GM21576 (cell line): ENCODE results near the gene LHFPL6.
"Not testable (repeated sequence)": the region's sequence is repeated elsewhere in the genome, so short reads cannot be mapped to it uniquely, and the experiment has no call there.

ENCODE experiments used
- ATAC-seq: cut with Tn5 transposase; IDR thresholded peaks from one replicate; pipeline ENCODE4 v1.9.1; 2021; ENCODE audit warnings: mild to moderate bottlenecking, moderate library complexity; ENCODE audit not compliant: unreplicated experiment

Gene LHFPL6

GRCh38 chr13:39363382-39363772, 239.6 kb downstream of the LHFPL6 start:
- no peak for ATAC-seq

DNA sequence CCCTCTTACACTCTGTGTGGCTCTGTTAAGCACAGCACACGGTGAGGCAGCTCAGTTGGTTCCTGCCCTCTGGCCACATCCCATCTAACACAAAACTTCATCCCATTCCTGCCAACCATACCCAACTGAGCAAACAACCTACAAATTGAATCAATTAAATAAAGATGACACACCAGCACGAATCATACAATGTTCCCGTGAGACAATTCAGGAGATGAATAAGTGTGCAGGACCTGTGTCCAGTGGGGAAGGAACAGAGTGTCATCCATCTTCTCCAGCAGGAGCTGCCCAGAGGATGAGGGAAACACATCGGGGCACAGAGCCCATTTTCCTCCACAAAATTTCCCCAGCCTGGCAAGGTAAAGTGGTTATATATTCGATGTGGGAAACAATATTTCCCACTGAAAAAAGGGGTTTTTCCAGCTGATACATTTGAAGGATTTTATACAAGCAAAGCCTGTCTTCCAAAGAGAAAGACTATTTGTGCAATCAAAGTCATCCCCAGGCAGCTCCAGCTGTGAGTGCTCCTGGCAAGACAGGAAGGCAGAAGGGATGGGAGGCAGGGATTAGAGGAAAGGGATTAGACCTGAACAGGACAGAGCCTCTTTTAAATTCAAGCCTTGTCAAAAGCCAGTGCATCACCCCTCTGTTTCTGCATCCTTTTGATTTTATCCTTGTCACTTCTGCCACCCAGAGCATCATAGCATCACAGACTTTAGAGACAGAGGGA, 240.2 kb downstream of the LHFPL6 start:
- no peak for ATAC-seq

DNA sequence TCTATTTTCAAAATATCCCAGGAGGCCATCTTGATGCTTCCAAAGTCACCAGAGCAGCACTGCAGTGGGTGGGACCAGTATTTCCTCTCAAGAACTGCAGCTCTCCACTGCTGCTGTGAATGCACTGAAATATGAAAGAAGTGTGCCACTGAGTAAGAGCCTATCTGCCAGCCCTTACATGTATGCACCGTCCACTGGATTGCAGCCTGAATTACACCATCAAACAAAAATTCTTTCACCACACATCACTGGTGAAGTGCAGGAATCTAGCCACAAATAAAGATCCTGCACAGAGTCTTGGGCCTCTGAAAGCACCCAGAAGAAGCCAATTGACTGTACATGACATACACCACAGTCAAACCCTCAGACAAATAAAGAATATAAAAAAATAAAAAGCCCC, 249.0 kb downstream of the LHFPL6 start:
- ATAC-seq = no peak

DNA sequence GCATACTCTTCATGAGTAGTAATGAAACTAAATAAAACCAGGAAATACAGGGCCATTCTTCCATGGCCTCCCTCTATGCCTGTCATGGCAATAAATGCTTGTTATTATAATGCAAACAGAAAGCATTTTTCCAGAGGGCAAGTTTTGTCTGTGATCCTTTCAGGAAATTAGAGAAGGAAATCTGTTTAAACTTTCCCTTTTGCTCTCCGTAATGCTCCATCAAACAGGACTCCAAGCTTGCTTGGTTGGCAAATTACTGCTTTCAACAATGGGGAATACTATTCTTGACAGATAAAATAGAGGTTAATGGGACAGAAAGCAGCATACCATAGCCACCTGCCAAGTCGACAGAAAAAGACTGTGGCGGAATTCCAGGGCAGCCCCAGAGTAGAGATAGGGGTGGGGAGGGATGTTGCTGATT, 252.5 kb downstream of the LHFPL6 start:
- ATAC-seq = no peak

DNA sequence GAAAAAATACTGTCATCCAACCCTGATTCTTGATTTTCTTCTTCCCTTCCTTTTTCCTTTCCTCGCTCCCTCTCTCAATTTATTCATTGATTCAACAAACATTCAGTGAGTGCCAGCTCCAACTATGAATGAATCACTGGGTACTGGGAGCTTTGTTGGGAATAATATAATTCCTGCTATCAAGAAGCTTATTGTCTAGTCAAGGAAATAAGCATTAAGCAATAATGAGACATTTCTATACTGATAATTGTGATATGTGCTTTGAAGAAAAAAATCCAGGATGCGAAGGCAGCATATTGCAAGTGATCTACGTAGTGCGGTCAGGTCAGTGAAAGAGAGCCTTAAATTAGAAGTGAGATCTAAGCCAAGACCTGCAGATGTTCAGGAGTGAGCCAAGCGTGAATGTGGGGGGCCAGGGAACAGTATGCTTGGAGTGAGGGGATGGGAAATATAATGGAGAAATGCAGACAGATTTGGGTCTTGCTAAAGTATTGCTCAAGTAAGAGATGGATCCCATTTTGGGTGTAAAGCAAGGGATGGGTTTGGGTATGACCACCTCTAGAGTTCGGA, 253.5 kb downstream of the LHFPL6 start:
- no peak for ATAC-seq

DNA sequence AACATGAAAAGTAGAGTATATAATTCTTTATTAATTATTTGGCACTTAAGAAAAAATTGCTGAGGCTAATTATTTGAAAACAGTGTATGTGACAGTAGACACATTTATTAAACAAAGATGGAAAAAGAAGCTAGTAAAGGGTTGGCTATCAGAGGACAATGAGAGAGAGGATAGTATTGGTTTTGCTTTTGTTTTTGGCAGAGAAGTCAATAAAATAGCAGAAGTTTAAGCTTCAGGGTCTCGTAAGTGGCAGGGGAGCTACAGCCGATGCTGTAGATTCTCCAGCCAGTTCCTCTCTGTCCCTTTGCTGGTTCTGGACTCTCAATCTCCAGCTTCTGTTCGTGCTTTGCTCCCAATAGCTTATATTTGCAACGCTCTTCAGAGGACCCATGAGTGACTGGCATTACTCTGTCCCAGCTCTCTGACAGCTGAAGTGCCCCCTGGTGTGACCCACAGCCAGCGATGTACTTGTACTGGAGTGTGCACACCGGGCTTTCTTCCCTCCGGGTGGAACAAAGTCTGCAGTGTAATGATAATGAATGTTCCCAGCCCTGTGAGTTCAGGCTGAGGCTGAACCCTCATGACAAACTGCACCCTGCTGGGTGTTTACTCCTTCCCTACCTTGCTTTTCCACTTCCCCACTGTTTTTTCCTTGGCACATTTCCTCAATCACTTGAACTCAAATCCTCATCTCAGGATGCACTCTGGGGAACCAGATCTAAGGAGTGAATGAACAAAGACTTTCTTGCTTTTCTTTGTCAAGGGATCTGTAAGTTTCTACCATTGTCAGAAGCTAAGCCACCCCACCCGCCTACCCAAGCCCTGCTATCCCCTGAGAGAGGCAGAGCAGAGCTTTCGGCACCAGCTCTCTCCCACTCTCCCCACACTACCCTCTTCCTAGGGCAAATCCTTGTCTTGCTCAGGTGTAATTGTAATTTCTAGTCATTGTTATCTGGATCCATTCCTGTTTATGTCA, 254.8 kb downstream of the LHFPL6 start:
- no peak for ATAC-seq

GRCh38 chr13:39345982-39346381, 257.0 kb downstream of the LHFPL6 start:
- ATAC-seq = no peak

GRCh38 chr13:39341251-39341650, 261.7 kb downstream of the LHFPL6 start:
- ATAC-seq = no peak

GRCh38 chr13:39338114-39338513, 264.9 kb downstream of the LHFPL6 start:
- not testable (repeated sequence) for ATAC-seq

DNA sequence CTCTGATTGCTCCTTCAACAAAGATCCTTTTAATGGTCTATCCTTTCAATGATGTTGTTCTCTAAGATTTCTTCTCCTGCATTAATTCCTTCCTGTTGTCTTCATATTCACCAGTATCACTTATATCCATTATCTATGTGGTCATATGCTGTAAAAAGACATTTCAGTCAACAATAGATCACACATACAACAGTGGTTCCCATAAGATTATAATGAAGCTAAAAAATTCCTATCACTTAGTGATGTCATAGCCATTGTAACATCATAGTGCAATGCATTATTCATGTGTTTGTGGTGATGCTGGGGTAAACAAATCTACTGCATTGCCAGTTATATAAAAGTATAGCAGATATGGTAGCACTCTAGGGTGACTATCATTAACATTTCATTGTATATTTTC, 266.1 kb downstream of the LHFPL6 start:
- ATAC-seq = no peak

DNA sequence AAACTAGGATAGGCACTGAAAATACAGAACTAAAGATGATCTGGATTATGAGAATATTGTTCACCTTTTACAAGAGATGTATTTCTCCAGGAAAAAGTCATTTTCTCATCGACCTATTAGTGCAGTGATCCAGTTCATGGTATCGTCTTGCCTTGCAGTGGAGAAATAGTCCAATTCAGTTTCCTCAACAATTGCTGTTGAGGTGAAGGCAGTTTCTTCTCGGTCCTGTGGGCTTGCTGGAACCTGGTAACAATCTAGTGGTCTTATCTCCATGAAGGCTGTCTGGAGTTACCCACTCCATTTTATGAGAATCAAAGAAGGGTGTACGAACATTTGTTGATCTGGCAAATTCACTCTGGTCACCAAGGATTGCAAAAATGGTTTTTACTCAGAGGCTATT, 266.8 kb downstream of the LHFPL6 start:
- no peak for ATAC-seq

DNA sequence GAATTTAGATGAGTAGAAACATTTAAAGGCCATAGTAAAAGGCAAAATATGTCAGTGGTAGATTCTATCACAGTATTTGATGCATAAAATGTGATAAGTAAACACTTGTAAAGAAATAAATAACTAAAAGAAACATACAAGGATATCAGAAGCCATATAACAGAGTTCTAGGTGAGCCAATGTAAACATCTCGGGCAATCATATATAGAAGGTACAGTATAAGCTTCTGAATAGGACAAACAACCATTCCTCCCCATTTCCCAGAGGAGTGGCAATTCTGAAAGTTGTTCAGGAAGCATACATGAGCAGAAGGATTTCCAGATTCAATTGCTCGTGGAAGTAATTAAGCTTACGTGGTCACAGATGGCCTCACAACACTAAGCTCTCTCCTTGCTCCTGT, 267.3 kb downstream of the LHFPL6 start:
- ATAC-seq = no peak

DNA sequence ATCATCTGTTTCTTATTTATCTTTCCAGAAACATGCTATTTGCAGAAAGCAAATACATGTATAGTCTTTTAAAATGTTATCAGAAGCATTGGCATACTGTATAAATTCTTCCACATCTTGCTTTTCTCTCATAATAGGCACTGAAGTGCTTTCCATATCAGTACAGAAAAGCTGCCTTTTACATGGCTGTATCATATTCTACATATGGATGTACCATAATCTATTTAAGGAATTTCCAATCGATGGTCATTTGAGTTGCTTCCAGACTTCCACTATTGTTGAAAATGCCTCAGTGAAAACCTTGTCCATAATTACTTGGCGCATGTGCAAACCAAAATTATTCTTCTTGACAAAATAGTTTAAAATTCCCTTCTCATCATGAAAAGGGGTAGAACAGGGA, 272.5 kb downstream of the LHFPL6 start:
- no peak for ATAC-seq

- no peak for ATAC-seq
These were observed 273.8 kb downstream of the LHFPL6 start for GRCh38 chr13:39329182-39329639.

- ATAC-seq = no peak
These were observed 275.9 kb downstream of the LHFPL6 start for GRCh38 chr13:39327172-39327479.

DNA sequence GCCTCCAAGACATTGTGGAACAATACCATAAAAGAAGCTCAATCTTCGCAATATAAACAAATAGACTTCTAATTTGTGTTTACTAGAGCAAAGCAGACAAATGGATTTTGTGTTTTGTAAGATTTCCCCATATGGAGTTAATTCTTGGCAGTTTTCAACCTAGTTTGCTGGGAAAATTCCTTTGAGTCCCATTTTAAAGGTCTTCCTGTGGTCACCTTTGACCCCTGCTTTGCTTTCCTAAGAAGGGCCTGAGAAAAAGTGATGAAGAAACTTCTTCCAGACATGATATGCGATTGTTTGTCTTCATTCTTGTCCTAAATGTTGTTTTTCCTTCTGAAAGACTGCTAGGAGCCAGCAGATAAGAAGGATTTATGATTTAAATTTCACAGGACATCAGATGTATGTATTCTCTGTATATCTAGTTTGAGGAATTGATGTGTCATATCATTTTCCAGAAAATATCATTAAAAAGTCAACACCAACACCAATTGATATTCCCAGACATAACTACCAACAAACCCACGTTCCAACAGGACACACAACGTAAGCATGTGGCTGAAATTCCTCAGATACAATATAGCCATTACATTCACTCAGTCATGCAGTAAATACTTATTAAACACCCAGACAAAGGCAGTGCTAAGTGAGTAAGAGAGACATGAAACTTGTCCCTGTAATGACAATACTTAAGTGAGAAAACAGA, 276.4 kb downstream of the LHFPL6 start:
- ATAC-seq = no peak

DNA sequence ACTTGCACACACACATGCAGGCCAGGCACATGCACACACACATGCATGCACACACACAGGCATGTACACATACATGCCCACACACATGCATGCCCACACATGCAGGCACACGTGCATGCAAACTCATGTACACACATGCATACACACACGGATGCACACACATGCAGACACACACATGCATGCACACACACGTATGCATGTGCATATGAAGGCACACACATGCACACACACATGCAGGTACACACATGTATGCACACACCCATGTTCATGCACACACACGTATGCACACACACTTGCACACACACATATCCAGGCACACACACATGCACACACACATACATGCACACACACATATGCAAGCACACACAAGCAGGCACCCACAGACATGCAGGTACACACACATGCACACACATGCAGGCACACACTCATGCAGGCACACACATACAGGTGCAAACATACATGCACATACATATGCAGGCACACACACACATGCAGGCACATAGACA, 278.1 kb downstream of the LHFPL6 start:
- ATAC-seq = no peak

DNA sequence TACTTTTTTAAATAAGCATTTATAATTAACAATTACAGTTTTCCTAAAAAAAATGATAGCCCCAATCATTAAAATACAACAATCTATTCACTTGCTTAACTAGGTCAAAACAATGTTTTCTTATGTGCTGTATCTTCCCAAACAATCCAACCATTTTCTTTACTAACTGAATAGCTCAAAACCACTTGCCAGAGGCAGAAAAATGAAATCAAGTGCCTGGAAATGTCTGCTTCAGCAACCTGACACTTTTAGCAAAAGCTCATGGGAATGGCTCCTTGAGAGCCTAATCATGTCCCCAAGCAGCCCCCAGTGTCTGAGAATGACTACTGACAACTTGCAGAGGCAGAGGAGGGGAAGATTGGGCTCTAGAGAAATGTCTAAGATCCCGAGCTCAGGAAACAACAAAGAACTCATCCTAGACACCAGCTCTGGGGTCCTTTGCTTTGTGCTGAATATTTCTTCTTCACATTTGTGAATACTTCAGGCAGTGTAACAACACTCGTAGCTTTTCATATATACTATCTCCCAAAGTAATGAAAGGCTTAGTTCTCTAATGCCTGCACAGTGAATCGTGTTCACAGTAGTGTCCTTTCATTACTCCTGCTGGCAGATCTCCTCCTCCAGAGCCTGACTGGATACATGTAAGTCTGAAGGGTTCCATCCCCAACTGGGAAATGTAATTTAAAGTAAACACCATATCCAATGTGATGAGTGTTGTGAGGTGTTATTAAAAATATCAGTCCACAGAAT, 280.0 kb downstream of the LHFPL6 start:
- no peak for ATAC-seq

GRCh38 chr13:39321574-39321973, 281.4 kb downstream of the LHFPL6 start:
- no peak for ATAC-seq

DNA sequence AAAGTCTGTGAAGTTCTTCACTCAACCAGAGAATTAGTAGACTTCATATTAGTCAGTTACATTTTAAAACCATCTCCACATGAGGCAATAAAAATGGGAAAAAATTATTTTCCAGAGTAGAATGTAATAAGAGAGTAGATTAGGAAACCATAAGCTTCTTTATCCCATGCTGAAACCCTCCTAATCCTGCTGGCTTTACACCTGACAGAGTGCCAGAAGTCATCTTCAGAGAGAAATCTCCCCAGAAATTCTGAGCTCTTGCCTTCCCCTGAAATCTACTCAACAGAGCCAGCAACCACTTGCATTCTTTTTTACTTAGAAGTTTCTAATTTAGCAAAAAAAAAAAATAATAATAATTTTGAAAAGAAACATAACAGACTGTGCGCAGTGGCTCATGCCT, 284.8 kb downstream of the LHFPL6 start:
- no peak for ATAC-seq
